GM23248 (cell line): Measurements from ENCODE around the gene FAM98B.

ENCODE experiments used
- EZH2 ChIP-seq: fragments of 200-600 bp; sonication (generic); IDR thresholded peaks from 2 replicates; pipeline ENCODE4 v1.6.1; 2018; ENCODE audit warnings: antibody characterized with exemption, mild to moderate bottlenecking; ENCODE audit not compliant: insufficient read depth, poor library complexity, severe bottlenecking
- EZH2phosphoT487 ChIP-seq: fragments of 200-600 bp; sonication (generic); IDR thresholded peaks from 2 replicates; pipeline ENCODE4 v1.6.1; 2018; ENCODE audit warnings: antibody characterized with exemption, moderate library complexity, mild to moderate bottlenecking, low read depth; ENCODE audit not compliant: insufficient read depth

- TF ChIP-seq EZH2 (no peak), EZH2phosphoT487 (no peak)
These were observed 28.6 kb downstream of the FAM98B start for GRCh38 chr15:38482572-38482971.
